HG03460 (cell line): Measurements from ENCODE around the gene NUB1.

Source experiments
- ATAC-seq: cut with Tn5 transposase; IDR thresholded peaks from one replicate; pipeline ENCODE4 v1.9.1; 2021; ENCODE audit not compliant: unreplicated experiment

The NUB1 gene

DNA sequence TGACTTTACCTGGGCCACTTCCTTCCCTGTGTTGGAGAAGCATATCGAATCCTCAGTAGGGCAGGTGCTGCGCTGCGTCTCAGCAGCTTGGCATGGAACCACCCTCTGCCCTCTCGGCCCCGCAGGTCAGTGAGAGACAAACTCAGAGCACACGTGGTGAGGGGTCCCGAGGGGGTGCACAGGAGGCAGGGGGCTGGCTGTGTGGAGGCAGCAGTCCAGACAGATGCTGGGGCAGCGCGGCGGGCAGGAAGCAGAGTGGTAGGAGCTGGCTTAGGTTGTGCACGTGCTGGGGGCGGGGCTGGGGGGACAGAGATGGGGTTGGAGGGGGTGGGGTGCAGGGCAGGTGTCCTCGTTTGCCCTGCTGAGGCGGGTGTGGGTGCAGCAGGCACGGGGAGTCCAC, 33.1 kb downstream of the NUB1 start:
- no peak for ATAC-seq

DNA sequence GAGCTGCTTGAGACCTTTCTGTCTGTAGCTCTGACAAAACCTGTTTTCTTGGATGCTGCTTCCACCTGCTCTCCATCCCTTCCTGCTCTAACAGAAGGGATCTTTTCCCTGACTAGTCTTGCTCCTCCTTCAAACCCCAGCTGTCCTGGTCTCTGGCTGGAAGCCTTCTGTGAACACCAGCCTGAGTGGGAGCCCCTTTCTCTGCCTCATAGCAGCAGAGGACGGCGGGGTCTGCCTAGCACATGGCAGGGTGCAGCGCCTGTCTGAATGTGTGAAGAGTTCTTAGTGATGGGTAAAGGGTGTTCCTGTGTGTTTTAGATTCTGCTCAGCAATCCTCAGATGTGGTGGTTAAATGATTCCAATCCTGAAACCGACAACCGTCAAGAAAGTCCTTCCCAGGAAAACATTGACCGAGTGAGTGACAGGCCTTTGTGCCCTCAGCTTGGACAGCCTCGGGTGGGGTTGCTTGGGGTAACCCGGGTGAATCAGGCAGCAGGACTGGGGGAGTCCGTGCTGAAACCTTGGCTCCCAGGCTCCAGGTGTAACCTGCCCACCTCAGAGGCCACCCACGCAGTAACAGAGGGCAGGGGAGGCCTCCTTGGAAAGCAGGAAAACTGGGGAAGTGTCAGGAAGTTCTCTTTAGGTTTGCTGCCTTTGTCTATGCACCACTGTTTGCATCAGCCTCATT, 34.1 kb downstream of the NUB1 start:
- ATAC-seq = no peak

- no peak for ATAC-seq
These were observed 34.7 kb downstream of the NUB1 start for GRCh38 chr7:151376218-151376902.

- ATAC-seq = no peak
These were observed 35.8 kb downstream of the NUB1 start for GRCh38 chr7:151377406-151377805.

- no peak for ATAC-seq
These were observed 36.4 kb downstream of the NUB1 start for GRCh38 chr7:151378011-151378410.

DNA sequence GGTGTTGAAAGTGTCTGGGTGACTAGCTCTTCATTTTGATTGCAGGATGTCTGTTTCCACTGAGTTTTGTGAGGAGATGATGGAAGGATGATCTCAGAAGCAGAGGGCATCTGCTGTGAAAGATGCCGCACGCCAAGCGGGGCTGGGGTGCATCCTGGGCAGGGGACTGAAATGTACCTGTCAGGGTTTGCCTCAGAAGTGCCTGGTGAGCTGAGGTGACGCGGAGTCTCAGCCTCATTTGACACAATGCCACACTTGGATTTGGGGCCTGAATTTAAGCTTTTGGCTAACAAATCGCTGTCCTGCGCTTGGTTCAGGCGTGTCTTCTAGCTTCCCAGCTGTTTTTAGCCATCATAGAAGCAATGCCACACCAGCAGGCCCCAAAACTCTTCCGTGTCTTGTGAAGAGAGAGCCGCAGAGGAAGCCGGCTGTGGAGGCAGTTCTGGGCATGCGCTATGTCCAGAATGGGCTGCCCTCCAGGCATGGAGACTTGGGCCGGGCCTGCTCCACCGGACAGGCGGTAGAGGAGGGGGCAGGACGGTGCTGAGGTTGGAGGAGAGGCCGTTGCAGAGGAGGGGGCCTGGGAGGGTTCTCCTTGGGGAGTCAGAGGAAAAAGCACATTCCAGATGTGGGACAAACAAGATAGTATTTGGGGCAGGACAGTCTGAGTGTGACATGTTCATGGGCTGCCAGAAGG, 37.0 kb downstream of the NUB1 start:
- ATAC-seq = no peak

DNA sequence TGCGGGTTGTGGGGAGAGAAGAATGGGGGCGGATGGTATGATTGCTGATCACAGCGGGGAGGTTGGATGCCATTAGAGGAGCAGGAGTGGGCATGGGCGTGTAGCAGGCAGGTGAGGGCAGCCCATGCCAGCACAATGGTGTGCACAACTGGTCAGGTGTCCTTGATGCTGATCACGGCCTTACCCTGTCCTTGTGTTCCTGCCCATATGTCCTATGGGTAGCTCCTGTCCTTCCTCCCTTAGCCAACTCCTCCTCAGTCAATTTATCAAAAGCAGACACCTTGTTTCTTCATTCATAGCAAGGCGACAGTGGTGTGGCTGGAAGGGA, 37.5 kb downstream of the NUB1 start:
- ATAC-seq = no peak

- no peak for ATAC-seq
These were observed 38.1 kb downstream of the NUB1 start for GRCh38 chr7:151379534-151380198.

- no peak for ATAC-seq
These were observed 38.8 kb downstream of the NUB1 start for GRCh38 chr7:151380199-151381097.

DNA sequence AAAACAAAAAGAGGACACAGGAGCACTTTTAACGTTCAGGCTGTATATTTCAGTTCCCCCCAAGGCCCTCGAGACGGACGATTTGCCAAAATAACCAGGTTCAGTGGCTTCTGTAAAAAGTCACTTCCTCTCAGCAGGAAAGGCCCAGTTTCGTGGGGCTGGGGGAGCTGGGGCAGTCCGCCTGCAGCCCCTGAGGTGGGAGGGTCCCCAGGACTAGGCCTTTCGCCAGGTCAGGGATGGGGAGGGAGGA, 39.4 kb downstream of the NUB1 start:
- no peak for ATAC-seq

- ATAC-seq = no peak
These were observed 39.9 kb downstream of the NUB1 start for GRCh38 chr7:151381348-151382078.

DNA sequence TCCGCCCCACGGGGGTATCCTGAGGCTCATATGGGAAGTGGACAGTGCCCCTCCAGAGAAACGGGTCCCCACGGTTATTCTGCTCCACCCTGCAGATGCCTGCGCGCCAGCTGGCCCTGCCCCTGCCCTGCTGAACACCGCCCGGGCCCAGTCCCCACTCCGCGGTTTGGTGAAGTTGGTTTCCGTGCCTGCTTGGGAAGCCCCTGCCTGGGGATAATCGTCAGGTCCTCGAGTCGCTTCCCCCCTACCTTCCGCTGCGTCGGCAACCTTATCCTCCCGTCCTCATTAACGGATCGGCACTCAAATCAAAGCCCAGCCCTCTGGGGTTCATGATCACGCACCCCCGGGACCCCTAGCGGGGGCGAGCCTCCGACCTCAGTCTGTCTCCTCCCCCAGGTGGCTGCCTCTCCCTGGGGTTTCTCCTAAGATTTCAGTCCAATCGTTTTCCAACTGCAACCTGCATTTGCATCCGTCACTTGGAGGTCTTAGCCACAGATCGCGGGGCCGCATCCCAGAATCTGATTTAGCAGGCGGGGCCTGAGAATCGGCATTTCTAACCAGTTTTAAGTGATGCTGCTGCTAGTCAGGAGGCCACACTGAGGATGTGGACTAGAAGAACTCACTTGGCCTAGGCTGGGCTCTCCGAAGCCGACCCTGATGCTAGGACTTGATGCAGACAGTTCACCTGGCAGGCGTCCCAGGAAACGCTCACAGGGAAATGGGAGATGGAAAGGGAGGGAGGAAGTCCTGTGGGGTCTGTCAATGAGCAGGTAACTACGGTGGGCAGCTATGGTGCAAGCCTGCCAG, 40.7 kb downstream of the NUB1 start:
- no peak for ATAC-seq

- ATAC-seq = no peak
These were observed 42.2 kb downstream of the NUB1 start for GRCh38 chr7:151383638-151384351.

DNA sequence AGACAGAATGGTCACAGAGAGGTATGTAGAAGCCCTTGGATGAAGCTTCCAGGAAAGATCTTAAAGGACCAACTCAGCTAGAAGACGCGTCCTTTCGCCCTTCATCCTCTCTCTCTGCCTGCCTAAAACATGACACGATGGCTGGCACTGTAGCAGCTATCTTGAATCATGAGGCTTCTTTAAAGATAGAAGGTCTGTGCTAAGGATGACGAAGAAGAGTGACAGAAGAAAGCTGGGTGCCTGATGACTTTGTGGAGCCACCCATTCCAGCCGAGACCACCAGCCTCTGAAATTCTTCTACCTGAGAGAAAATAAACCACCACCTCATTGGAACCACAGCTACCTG, 42.7 kb downstream of the NUB1 start:
- no peak for ATAC-seq

GRCh38 chr7:151384776-151385625, 43.4 kb downstream of the NUB1 start:
- ATAC-seq = no peak

DNA sequence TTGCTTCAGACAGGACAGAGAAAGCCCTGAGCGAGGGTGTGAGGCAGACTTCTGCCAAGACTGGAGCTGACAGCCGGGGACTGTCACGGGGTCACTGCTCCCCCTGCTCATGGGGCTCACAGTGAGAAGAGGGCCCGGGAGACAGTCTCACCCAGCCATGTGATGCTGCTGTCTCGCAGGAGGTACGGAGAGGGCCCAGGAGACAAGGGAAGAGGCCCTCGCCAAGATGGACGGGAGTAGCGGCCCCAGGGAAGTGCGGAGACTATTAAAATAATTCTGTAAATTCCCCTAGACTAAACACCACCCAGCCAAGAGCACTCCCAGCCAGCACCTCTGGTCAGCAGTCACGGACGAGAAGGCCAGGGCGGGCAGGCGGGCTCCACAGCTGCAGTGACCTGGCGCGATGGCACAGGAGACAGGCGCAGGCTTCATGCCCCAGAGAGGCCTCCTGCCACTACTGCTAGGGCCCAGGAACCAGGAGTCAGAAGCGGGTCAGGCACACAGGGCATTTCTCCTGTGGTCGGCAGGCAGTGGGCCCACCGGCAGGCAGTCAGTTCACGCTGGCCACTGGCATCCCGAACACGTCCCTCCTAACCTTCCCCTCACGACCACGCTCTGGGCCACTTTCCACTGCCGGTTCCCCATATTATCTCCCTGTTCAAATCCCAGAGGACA, 44.2 kb downstream of the NUB1 start:
- ATAC-seq = no peak

- ATAC-seq = no peak
These were observed 44.9 kb downstream of the NUB1 start for GRCh38 chr7:151386301-151387160.
